Skeletal muscle cell (primary cell): ENCODE data around the gene NKX2-1.
"Not testable (repeated sequence)": the region's sequence is repeated elsewhere in the genome, so short reads cannot be mapped to it uniquely, and the experiment has no call there.

Source experiments
- DNase-seq: peaks from one replicate; pipeline ENCODE4 v3.0.0-alpha.2; 2010; ENCODE audit warnings: low read depth
- H3K4me3 ChIP-seq: 2 replicates; pipeline ENCODE4 v1.5.1; 2011; ENCODE audit warnings: low read depth, mild to moderate bottlenecking, control low read depth, low read length, moderate library complexity

Gene NKX2-1

DNA sequence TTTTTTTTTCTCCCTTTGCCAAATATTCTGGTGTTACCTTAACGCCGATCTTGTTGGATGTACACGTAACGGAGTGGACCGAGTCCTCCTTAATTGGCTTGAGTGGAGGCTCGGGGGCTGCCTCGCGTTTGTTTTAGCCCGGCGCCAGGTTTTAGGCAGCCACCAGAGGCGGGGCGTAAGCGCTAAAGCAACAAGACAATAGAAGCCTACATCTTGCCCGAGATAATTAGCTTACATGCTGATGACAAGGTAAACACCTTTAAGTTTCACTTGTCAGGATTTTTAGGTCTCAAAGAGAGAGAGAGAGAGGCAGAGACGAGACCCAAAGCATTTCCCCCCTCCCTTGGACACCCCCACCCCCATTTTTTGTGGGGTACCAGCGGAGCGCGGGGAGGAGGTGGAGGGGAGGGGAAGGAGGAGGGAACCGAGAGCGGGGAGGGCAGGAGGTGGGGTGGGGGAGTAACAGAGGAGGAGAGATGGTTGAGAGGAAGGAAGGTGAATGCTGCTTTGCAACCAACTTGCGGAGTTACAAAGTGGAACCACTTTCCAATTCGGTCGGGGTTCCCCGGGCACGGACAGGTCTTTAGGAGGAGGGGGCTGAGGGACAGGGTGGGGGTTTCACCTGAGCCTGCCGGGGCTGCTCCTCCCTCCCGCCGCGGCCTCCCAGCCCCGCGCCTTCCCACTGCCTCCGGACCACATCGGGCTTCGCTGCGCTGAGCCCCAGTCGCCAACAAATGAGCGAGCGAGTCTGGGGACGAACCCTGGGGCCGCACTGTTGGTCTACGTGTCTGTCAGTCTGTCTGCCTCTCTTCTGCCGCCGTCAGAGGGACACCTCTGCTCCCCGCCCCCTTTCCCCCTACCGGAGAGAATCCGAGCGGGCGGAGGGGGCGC lies at the start of gene NKX2-1:
TSS of gene NKX2-1 (minus strand) at position 802 of the 891 bp plus-strand sequence. CDS start at position 699, 103 bp downstream.
- DNase-seq, result no peak

GRCh38 chr14:36556811-36557433 lies 36.9 kb upstream of the NKX2-1 start:
- DNase-seq, result no peak
- no peak overlapping the region for H3K4me3 ChIP-seq

More for the DNA sequence above, at the start of gene NKX2-1:
- H3K4me3 ChIP-seq, result no peak within 1 kb of the TSS

DNA sequence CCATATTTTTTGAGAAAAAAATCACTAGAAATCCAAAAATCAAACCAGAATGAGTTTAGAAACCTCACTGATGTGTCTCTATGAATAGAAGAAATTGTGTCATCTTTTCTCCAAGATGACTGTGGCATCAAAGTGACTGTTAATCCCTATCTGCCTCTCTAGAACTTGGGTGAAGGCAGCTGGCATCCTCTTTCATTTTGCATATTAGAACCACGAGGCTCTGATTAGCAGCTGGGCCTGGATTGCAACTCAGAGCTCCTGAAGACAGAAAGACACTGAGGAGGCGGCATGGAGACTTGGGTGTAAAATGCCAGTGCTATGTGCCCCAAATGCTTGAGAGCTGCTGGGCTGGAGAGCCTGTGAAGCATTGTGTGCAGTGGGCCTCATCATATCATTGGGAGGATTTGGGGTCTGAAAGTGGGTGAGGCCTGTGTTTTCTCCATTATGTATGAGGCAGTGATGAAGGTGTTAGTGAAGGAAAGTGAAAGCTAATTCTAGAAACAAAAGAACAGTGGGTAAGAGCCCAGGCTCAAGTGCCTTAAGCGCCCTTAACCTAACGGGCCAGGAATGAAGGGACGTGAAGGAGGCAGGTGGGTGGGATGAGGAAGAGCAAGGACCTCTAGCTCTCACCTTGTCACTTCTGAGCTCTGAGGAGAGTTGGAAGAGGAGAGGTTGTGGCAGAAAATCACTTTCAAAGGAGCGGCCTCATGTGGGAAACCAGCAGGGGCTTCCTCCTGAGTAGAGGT lies 36.1 kb upstream of the NKX2-1 start:
- no peak for DNase-seq
- no peak overlapping the region for H3K4me3 ChIP-seq

DNA sequence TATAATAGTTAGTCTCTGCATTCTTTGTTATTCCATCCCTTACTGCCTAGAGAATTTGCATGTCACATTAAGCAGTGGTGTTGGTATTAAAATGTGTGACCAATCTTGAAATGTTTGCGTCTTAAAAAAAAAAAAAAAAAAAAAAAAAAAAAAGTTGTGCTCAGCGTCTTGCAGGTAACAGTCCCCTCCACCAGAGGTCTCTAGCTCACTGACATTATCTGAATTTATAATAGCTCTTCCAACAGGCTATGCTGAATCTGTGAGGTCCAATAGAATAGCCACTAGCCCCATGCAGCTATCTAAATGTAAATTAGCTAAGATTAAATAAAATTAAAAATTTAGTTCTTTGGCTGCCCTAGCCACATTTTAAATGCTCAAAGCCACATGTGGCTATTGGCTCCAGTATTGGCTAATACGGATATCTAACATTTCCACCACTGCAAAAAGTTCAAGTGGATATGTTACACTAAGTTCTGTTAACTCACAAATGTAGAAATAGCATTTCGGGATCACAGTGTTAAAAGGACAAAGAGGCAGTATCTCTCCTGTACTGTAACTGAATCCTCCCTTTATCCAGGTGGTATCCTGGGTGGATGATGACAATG lies 33.7 kb upstream of the NKX2-1 start:
- DNase-seq, result peak; percentile 10

DNA sequence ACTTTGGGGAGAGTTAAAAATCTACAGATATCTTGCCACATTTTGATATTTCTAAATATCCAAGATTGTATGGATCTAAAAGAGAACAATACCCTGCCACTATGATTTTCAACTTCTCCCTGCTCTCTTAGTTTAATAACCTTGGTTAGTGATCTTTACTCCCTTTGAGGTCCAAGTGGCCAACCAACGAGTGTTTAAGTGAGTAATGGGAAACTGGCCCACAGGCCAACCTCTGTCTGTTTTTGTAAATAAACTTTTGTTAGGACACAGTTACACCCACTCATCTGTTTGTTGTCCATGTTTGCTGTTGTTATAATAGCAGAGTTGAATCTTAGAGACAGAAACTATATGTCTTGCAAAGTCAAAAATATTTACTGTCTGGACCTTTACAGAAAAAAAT lies 30.9 kb upstream of the NKX2-1 start:
- no peak overlapping the region for H3K4me3 ChIP-seq
- DNase-seq, result no peak

More for the DNA sequence above, 33.7 kb upstream of the NKX2-1 start:
- H3K4me3 ChIP-seq, result no peak overlapping the region

GRCh38 chr14:36544280-36544679 lies 24.2 kb upstream of the NKX2-1 start:
- DNase-seq, H3K4me3 ChIP-seq: not testable (repeated sequence)

DNA sequence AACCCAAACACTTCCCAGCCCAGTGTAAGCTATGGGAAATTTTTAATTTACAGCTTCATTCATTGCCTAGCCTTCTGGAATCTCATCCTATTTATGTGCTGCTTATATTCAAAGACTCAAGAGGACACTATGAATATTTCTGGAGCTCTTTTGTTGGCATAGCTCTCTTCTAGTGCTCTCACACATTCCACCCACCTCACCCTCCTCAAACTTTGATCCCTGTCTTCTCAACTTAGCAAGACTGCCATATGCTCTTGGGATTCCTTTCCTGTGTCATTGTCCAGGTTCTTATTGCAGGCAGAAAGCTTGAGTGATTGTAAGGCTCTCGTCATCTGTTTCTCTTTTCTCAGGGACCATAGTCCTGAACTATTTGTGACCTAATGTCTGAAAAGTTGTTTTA lies 18.0 kb upstream of the NKX2-1 start:
- no peak overlapping the region for H3K4me3 ChIP-seq
- DNase-seq, result no peak

- no peak overlapping the region for H3K4me3 ChIP-seq
- DNase-seq, result no peak
These were observed 9.0 kb upstream of the NKX2-1 start for GRCh38 chr14:36529062-36529461.

- no peak overlapping the region for H3K4me3 ChIP-seq
- DNase-seq, result no peak
These were observed 5.7 kb upstream of the NKX2-1 start for GRCh38 chr14:36525746-36526099.

- no peak for DNase-seq
- no peak overlapping the region for H3K4me3 ChIP-seq
These were observed 5.1 kb upstream of the NKX2-1 start for GRCh38 chr14:36524874-36525745.

DNA sequence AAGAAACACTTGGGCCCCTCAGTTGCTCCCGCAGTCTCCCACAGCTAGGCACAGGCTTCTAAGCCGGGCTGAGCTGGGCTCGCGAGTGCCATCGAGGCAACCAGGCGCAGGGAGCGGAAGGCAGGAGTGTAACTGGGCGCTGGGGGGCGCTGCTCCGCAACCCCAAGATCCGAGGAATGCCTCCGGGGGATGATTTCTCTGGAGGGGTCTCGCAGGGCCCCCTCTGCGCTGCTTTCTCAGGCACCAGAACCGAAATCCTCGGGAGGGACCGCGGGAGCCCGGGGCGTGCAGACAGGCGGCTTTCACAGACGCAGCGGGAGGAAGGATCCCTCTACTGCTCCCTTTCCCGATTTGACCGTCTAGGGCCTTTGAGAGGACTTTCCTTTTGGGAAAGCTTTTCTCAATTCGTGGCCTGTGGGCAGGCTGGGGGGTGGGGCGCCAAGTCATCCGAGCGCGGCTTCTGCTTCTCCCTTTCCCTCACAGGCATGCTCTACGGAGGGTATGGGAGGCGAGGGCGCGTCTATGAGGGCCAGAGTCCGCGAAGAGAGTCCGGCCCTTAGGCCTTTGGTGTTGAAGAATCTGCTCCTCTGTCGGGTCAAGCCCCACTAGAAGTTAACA lies 4.3 kb upstream of the NKX2-1 start:
- no peak for DNase-seq

GRCh38 chr14:36522972-36523715 lies 3.1 kb upstream of the NKX2-1 start:
- no peak for DNase-seq
- H3K4me3 ChIP-seq, result no peak overlapping the region

More for the DNA sequence above, 4.3 kb upstream of the NKX2-1 start:
- H3K4me3 ChIP-seq, result no peak overlapping the region

- DNase-seq, result no peak
- no peak overlapping the region for H3K4me3 ChIP-seq
These were observed 2.4 kb upstream of the NKX2-1 start for GRCh38 chr14:36522347-36522971.

- no peak overlapping the region for H3K4me3 ChIP-seq
These were observed 1.7 kb upstream of the NKX2-1 start for GRCh38 chr14:36521598-36522345.

DNA sequence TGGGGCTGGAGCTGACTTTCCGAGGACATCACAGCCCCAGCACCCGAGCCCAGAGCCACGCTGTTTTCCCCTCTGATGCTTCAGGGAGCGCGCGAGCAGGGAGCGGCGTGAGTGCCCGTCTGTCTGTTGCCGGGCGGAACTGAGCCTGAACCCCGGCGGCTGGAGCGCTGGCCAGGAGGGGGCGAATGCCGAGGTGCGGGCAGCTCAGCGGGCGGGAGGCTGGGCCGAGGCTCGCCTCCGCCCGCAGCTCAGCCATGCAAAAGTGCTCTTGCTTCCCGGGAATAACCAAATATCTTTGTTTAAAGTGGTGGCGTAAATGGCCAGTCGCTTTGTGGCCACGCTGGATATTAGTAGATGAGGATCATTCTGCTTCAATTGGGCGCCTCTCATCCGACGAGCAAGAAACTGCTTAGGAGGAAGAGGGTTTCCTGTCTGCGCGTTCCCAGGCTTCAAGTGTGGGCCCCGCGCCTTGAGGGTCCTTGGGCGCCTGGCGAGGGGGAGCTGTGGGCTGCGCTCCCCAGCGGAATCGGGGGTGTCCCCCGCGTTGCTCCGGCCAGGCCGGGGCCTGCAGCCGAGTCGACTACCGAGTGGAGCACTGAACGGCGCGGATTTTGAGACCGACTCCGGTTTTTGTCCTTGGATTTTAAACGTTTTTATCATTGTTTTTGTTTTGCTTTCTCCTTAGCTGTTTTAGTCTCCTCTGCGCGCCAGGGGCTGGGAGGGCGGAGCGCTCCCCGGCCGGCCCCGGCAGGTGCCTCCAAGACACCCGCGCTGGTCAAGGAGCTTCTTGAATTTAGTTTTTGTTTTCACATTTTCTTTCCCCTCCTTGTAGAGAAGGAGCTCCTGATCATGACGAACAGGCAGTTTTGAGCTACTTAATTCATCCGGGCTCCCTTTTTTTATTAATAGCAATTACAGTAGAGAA lies 831 bp upstream of the NKX2-1 start:
- no peak overlapping the region for H3K4me3 ChIP-seq
- DNase-seq, result no peak

More at GRCh38 chr14:36521598-36522345, 1.7 kb upstream of the NKX2-1 start:
- DNase-seq, result no peak
